Ovary (tissue), 9 donors: Measurements from ENCODE around the gene CMBL. TPM values are rescaled to one million over a fixed set of nuclear protein-coding genes. Genes with fewer than 3 reads are reported as not detected.
"Not testable (repeated sequence)": the region's sequence is repeated elsewhere in the genome, so short reads cannot be mapped to it uniquely, and the experiment has no call there.

ENCODE experiments used
- DNase-seq, 5 donors: peaks; one replicate each; pipeline ENCODE4 v3.0.0-alpha.2; 2019 to 2020
- H3K27ac ChIP-seq, 2 donors: fragments of 200-600 bp; one replicate each; pipeline versions ENCODE4 v1.5.1 to v1.8.0; 2019 to 2022
- H3K27me3 ChIP-seq: fragments of 200-600 bp; one replicate; pipeline ENCODE4 v1.8.0; 2022
- H3K36me3 ChIP-seq: fragments of 200-600 bp; sonication (generic); one replicate; pipeline ENCODE4 v1.5.1; 2019
- H3K4me1 ChIP-seq: one replicate; pipeline ENCODE4 v1.8.1; 2013; ENCODE audit warnings: mild to moderate bottlenecking, moderate library complexity; ENCODE audit not compliant: insufficient read depth
- H3K4me3 ChIP-seq: fragments of 200-600 bp; sonication (generic); one replicate; pipeline ENCODE4 v1.5.1; 2017
- H3K9me3 ChIP-seq, 2 donors: fragments of 200-600 bp in 1 of 2; sonication (generic) in 1 of 2; one replicate each; pipeline versions ENCODE4 v1.5.1 to v1.8.1; 2013 to 2019; ENCODE audit warnings: mild to moderate bottlenecking in 1 of 2, moderate library complexity in 1 of 2
- CTCF ChIP-seq, 3 donors: fragments of 450-650 bp in 2 of 3; fragments of 200-600 bp in 1 of 3; IDR thresholded peaks; one replicate each; pipeline versions ENCODE4 v1.5.1 to v1.8.0; 2016 to 2022; ENCODE audit warnings: antibody characterized with exemption in 3 of 3, mild to moderate bottlenecking in 1 of 3
- EP300 ChIP-seq: sonication (generic); formaldehyde crosslinking; IDR thresholded peaks from one replicate; pipeline ENCODE4 v1.6.1; 2017; ENCODE audit warnings: antibody characterized with exemption
- POLR2A ChIP-seq: fragments of 450-650 bp; IDR thresholded peaks from one replicate; pipeline ENCODE4 v1.6.1; 2017; ENCODE audit warnings: antibody characterized with exemption, mild to moderate bottlenecking, moderate library complexity
- WGBS, 3 donors: extraction: QIAGEN DNeasy Blood & Tissue Kit in 1 of 3; methylation state at CpG; one replicate each; pipeline versions ENCODE4 v1.1.5 to v1.1.7; 2013 to 2017; 5-methylcytosine and 5-hydroxymethylcytosine counted together
- intact Hi-C, 4 donors: fragments of 100-400 bp; cut with DNase I; formaldehyde crosslinking; loops; one replicate each; pipeline versions ENCODE4 v1.11.0 to v1.15.1; 2022 to 2023
- polyA plus RNA-seq, 2 donors: library from polyadenylated mRNA; stranded (reverse); fragments of 200-250 nt in 1 of 2; fragments of 350-450 nt in 1 of 2; fragmentation: Illumina TruSeq in 1 of 2; extraction: RNeasy Lipid Tissue Mini Kit (QIAGEN cat#74804) in 1 of 2; gene quantifications; one replicate each; pipeline ENCODE4 v1.2.3, GENCODE V29; 2013 to 2014
- total RNA-seq, 7 donors: library from RNA; depleted of rRNA in 2 of 7; stranded (reverse); fragments of >200 nt in 2 of 7; fragmentation: NEBNext Ultra II Directional in 3 of 7; extraction: Animal tissue kit (Norgen Biotek cat#: 25700) in 3 of 7; gene quantifications; one replicate each; pipeline versions ENCODE4 v1.1.0 to v1.2.4, GENCODE V29; 2016 to 2023
- donor health status: DM: no; HTN: no; CAD: no; lungs with moderate emphysema.
- donor health status: DM: no; HTN: no; CAD: no.
- donor health status: Bipolar disorder and iron deficiency.
- donor health status: DM: yes; HTN: yes; CAD: no.
- donor health status: DM: no; HTN: no; CAD: no.
- donor health status: DM: yes; HTN: yes; CAD: no.

The CMBL gene
- total and polyA plus RNA-seq, 9 donors: 7.3 to 69.0 (median 43.2) TPM

DNA sequence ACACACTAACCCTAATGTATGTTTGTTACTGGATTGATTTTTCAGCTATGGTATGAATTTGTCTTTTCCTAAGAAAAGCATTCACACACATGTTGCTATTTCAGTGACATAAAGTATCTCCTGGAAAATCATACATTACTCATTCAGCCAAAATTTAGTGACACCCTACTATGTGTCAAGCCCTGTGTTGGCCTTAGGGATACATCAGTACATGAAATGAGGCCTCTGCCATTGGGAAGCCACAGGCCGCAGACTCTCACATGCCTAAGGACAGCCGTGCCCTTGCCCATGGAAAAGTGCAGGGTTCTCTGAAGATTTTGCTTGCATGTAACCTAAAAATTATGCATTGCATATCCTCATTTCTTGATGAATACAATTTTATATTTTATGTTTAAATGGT lies 40.6 kb upstream of the CMBL start:
- intact Hi-C loops: no loop called here
- Histone ChIP-seq H3K27ac (no peak overlapping the region), H3K4me3 (no peak overlapping the region), H3K4me1 (peaks cover 1% of the 10 kb centered on the region), H3K27me3 (no peaks in the 10 kb centered on the region), H3K9me3 (no peaks in the 10 kb centered on the region), H3K36me3 (no peaks in the 10 kb centered on the region)
- 94 to 98% (median 95%) methylated on average over 2 of the region's 2 CpGs for WGBS, 3 donors
- no peak for DNase-seq
- no peak for TF ChIP-seq POLR2A
- TF ChIP-seq EP300: no peak
- TF ChIP-seq CTCF (IDR thresholded peaks at IDR 0.05): no peak

DNA sequence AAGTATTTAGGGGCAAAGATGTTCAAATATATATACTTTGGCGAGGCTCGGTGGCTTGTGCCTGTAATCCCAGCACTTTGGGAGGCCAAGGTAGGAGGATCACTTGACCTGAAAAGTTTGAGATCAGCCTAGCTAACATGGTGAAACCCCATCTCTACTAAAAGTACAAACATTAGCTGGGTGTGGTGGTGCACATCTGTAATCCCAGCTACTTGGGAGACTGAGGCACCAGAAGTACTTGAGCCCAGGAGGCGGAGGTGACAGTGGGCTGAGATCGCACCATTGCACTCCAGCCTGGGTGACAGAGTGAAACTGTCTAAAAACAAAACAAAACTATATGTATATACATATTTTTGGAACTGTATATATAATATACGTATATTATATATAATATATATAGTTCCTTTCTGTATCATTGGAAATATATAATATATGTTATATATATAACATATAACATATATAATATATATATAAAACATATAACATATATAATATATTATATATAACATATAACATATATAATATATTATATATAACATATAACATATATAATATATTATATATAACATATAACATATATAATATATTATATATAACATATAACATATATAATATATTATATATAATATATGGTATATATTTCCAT lies 36.9 kb upstream of the CMBL start:
- H3K36me3 ChIP-seq, intact Hi-C loops, H3K4me3 ChIP-seq, H3K9me3 ChIP-seq, DNase-seq, H3K27ac ChIP-seq, H3K27me3 ChIP-seq, H3K4me1 ChIP-seq: not testable (repeated sequence)
- WGBS, 3 donors: 96 to 98% (median 96%) methylated on average over 5 of the region's 5 CpGs

GRCh38 chr5:10343486-10343885 lies 35.8 kb upstream of the CMBL start:
- no peaks in the 10 kb centered on the region for H3K4me1 ChIP-seq
- H3K27me3 ChIP-seq: no peaks in the 10 kb centered on the region
- intact Hi-C loops: no loop called here
- no peaks in the 10 kb centered on the region for H3K9me3 ChIP-seq
- WGBS, 3 donors: 27 to 36% (median 27%) methylated on average over 4 of the region's 4 CpGs
- no peak overlapping the region for H3K4me3 ChIP-seq
- no peaks in the 10 kb centered on the region for H3K36me3 ChIP-seq
- peak overlapping the region in 1 of 2 donors; percentile 45 for H3K27ac ChIP-seq
- TF ChIP-seq POLR2A: no peak
- no peak for DNase-seq

- no peak overlapping the region for H3K4me3 ChIP-seq
- intact Hi-C loops: no loop called here
- H3K4me1 ChIP-seq: no peaks in the 10 kb centered on the region
- no peak for DNase-seq
- H3K9me3 ChIP-seq: no peaks in the 10 kb centered on the region
- 87% methylated on average over 3 of the region's 3 CpGs for WGBS, 3 donors
- H3K36me3 ChIP-seq: no peaks in the 10 kb centered on the region
- no peaks in the 10 kb centered on the region for H3K27me3 ChIP-seq
- TF ChIP-seq POLR2A (no peak), CTCF (IDR thresholded peaks at IDR 0.05) (no peak), EP300 (no peak)
- H3K27ac ChIP-seq: no peak overlapping the region
Observed at GRCh38 chr5:10339958-10340357, 32.3 kb upstream of the CMBL start.

GRCh38 chr5:10339058-10339811 lies 31.5 kb upstream of the CMBL start:
- Histone ChIP-seq H3K4me1 (peaks cover under 1% of the 10 kb centered on the region), H3K4me3 (no peak overlapping the region), H3K27ac (no peak overlapping the region), H3K9me3 (no peaks in the 10 kb centered on the region), H3K36me3 (no peaks in the 10 kb centered on the region), H3K27me3 (no peaks in the 10 kb centered on the region)
- WGBS, 3 donors: 66 to 71% (median 68%) methylated on average over 18 to 19 of the region's 19 CpGs
- TF ChIP-seq CTCF (IDR thresholded peaks at IDR 0.05) (no peak), EP300 (no peak), POLR2A (no peak)
- intact Hi-C loops: no loop called here
- DNase-seq: peak in 1 of 5 donors; percentile 12
